T47D (cell line): ENCODE results near the gene DIO2.

Source experiments
- DNase-seq, 2 experiments: peaks; one replicate each; pipeline versions ENCODE4 v3.0.0 to v3.0.0-alpha.2; 2011 to 2012; ENCODE audit warnings: low read depth in 1 of 2, low spot score in 1 of 2
- JUND ChIP-seq: IDR thresholded peaks from 2 replicates; pipeline ENCODE4 v1.6.1; 2012; ENCODE audit warnings: low read depth
- in situ Hi-C: cut with HindIII; loops from 2 replicates; pipeline ENCODE4 v1.10.0; 2016; ENCODE audit warnings: low sequenced_read_pairs, low pct_unique_long_range_greater_than_20kb

Gene DIO2

DNA sequence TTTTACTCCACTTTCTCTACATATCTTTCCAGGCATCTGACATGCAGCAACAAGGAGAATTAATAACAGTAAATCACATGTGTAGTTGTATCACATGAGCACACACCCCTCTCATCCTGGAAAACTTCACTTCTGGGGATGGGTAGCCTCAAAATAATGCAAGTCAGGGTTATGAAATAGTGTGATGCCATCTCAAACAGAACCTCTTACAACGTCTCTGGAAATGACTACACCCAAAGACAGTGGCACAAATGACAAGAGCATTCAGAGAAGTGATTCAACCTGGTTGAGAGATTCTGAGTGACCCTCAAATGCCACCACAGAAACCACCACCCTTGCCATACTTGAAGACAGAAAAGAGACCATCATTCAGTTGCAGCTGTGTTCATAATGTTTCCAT, 2.8 kb downstream of the DIO2 start:
- DNase-seq: no peak
- in situ Hi-C loops: no loop called here
- no peak for TF ChIP-seq JUND

DNA sequence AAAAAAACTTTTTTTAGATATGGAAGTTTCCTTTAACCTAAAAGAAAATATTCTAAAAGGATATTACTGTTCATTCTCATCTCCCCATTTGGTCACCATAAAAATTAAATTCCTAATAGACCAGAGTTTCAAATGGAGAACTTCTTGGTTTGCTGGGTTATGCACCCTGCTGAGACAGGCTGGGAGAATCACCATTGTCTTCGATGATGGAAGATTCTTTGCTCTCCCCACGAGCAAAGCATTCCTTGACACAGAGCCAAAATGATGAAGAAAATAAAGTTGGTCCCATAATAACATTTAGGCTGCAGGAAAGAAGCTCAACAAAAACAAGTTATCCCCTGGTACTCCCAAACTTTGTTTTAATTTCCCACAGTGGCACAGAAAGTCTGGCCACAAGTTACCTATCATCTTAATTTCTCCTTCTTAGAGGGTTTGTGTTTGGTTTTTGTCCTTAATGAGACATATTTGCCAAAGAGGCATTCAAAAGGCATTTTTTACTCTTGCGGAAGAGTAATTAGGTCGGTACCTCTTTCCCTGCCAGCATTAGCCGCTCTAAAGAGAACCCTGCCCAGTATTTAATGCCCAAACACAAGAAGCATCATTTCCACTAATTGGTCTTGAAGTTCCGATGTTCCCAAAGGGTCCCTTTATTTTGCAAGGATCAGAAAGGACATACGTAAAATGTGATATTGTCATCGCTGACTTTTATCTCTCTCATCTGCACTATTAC, 4.8 kb downstream of the DIO2 start:
- in situ Hi-C loops: no loop called here
- DNase-seq: no peak
- no peak for TF ChIP-seq JUND

DNA sequence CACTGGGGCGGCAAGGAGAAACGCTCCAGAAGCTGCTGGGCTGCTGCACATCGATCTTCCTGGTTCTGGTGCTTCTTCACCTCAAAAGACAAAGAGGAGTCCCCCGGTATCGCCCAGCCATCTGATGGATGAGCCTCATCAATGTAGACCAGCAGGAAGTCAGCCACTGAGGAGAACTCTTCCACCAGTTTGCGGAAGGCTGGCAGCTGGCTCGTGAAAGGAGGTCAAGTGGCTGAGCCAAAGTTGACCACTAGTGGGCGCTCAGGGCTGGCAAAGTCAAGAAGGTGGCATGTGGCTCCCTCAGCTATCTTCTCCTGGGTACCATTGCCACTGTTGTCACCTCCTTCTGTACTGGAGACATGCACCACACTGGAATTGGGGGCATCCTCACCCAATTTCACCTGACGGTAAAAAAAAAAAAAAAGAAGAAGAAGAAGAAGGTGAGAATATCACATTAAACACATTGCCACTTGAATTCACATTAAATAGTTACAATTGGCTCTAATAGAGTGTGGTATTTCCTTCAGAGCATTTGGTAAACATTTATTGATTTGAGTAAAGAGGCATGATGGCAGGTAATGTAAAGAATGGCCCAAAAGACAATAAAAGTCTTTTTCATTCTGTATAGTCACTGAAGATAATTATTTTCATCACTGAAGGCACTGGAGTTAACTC, 8.3 kb downstream of the DIO2 start:
- in situ Hi-C loops: no loop called here
- TF ChIP-seq JUND: no peak
- peak in 1 of 2 experiments; percentile 37 for DNase-seq

DNA sequence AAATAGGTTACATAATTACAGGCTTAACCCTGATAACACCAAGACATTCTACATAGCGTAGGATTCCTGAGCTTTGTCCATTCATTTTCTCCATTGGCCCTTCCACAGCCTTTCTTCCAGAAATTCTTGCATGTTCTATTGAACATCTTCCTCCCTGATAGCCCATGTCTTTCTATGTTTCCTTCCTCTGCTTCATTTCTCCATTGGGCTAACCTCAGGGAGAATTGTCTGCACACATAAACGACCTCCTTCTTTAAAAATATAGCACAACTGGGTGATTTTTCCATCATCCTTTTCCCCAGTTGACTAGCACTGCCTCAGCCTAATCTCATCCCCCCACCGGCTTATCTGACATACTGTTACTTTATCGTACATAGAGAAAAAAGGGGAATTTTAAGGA, 11.2 kb downstream of the DIO2 start:
- no peak for TF ChIP-seq JUND
- DNase-seq: no peak
- in situ Hi-C loops: no loop called here

DNA sequence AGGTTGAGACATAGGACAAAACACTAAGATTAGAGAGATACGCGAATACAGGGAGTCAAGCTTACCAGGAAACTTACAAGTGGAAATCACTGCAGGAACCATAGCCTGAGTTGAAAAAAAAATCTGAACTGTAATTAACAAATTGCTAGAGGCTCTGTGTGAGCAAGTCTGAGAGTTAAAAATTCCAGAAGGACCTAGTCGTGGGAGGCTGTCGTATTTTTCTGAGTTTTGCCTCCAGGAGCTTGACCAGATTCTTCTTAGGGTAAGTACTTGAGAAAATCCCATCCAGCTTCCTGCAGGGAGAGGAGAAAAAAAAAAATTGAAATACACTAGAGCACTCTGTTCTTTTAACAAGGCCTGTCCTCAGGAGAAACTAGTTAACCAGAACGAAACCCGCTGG, 22.7 kb downstream of the DIO2 start:
- DNase-seq: no peak
- in situ Hi-C loops: no loop called here
- no peak for TF ChIP-seq JUND

DNA sequence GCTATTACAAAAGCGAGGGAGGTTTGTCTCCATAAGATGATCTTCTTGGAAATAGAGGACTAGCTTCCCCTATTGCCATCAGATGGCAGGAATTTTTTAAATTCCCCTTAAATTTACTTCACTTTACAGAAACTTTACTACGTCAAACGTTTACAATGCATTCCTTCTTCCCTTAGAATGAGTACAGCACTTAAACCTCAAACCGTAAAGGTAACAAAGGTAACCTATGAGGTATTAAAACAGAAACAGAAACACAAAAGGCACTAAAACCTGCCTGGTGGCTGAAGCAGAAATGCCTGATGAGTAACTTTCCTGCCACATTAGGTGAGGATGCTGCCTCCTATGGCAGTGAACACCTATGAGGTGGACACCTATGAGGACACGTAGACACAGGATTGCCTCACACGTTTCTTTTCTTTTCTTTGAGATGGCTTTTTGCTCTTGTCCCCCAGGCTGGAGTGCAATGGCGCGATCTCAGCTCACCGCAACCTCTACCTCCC, 25.0 kb downstream of the DIO2 start:
- peak in 1 of 2 experiments; percentile 56 for DNase-seq
- TF ChIP-seq JUND: no peak
- in situ Hi-C loops: no loop called here

DNA sequence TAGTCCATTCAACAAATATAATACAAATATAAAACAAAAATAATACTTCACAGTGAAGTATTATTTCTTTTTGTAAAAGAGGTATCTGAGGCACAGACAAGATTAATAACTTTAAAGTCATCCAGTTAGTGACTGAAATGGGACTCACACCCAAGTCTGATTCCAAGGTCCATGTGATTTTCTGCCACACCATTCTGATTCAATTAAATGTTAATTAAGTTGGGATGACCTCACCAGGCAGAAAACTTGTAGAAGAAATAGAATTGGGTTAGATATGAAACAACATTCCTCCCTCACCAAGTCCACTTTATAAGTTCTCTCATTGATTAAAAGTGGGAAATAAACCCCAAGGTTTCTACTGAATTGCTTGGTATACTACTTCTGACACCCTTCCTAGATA, 34.4 kb downstream of the DIO2 start:
- DNase-seq: no peak
- TF ChIP-seq JUND: no peak
- in situ Hi-C loops: no loop called here

DNA sequence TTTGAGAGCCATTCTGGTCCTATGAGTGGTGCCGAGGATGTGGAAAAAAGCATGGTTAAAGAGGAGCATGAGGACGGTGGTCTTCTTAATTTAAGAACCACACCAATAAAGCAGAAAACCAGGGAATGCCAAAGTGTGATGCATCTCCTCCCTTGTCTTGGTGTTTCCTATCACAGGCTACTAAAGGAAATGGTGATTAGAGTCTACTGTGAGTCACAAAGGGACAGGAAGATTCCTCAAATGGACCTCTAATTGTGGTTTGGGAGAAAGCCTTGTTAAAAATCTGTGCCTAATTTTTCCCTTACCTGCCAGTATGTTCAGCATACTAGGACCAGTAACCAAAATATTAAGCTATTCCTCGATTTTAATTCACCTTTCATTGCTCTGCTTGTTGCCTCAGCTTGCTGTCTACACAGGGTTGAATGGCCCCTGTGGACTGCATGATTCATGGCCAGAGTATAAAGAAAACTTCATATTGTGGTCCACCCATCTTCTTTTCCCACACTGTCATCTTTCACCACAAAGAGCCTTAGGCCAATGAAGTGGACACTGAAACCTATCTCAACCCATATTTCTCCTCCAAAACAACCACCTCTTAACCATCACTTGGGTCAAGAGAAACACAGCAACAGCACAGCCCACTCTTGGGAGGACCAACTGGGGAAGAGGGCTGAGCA, 38.8 kb downstream of the DIO2 start:
- no peak for TF ChIP-seq JUND
- in situ Hi-C loops: no loop called here
- no peak for DNase-seq

DNA sequence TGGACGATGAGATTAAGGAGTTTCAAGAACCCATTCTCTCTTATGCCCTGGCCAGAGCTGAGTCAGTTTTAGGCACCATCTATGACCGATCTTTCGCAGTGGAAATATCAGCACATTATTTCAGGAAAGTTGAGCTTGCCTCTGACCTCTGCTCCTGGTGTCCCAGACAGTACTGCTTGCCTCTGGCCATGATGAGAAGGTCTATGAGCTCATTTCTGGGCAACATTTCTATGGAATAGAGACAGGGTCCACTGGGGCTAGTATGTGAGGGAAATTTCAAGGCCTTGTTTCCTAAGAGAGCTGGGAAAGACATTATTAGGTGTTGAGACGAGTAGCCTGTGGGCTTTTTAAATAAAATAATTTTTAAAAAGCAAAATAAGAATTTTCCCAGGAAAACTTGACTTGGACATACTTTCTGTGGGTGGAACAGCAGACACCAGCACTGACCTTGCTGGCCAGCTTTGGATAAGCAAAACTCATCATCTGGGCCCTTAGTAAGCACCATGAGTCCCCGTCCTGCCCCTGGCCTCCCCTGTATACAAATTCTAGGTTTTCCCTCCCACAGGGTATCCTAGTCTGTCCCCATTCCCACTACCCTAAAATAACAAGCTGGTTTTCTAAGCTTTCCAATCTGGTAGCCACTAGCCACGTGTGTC, 43.4 kb downstream of the DIO2 start:
- DNase-seq: no peak
- no peak for TF ChIP-seq JUND
- in situ Hi-C loops: no loop called here

DNA sequence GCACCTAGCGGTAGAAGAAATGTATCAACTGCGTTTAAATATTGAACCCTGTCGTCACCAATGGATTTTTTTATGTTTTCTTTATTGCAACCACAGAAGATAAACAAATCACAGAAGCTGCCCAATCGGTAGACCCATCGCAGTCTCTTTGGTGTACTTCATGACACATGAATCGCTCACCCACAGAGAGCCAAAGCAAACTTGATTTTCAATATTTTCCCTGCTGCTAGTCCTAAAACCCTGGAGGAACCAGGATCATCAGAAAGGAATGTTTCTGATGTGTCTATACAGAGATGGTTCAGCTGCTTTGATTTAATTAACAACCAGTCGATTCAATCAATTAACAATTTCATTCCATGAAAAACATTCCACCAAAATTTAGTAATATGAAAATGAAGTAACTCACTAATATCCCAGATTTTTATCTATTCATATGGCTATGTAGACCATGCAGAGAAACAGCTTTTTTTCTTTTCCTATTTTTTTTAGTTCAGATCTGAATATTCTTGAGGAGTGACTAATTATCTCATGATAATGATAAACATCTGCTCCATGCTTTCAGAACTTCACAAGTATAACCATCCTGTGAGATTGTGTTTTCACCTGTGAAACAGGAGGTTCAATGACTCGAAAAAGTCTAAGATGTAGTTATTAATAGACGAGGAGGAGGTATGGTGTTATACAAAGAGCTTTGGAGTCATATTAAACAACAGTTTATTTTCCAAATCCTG, 46.1 kb downstream of the DIO2 start:
- no peak for TF ChIP-seq JUND
- in situ Hi-C loops: no loop called here
- DNase-seq: no peak

DNA sequence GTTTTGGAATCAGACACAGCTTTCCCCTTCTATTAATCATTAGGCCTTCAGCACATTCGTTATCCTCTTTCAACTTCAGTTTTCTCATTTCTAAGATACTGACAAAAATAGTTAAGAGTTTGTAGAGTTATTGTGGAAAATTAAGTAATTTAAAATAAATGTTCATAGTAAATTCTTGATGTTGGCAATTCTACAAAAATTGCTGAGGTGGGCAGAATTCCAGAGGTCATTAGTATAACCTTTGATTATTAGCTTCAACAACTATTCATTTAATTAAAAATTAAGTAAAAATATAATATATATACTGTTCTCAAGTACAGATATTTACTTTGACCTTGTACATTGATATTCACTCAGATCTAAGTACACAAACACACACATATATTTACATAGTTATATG, 58.5 kb downstream of the DIO2 start:
- in situ Hi-C loops: no loop called here
- no peak for TF ChIP-seq JUND
- DNase-seq: no peak

DNA sequence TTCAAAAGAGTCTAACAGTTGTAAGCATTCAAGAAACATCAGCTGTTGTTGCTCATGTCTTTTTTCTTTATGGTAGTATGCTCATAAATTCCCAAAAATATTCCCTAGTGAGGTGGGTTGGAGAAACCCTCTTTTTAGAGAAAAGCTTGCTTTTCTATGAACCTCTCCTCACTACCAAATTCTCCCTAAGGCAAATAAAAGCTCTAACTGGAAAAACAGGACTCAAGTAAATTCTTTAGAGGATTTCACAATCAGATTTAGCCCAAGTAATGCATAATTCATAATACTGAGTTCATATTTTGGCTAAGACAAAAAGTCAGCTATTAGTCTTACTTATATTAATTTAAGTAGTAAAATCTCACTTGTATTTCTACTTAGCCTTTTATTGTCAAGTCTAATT, 59.1 kb downstream of the DIO2 start:
- TF ChIP-seq JUND: no peak
- peak in 1 of 2 experiments; percentile 45 for DNase-seq
- in situ Hi-C loops: no loop called here
